ENCODE measurements around the gene CPA2.
A peak's percentile ranks its signal among the peaks of the same experiment; 100 is the strongest.

CPA2 gene

DNA sequence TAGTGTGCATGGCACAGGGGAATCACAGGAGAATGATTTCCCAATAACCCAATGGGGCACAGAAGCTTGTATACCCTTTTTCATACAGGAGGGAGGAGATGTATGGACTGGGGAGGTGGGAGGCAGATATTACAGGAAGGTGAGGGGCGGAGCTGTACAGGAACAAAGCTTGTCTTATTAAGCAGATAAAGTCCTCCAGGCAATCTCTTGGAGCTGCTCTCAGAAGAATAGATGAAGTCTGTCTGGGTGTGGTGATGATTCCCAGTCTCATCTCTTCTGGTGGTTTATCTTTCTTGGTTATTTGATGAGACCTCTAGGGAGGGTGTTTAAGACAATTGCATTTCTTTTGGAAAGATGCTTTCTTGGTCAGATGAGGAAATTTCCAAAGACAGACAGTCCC, 52.9 kb downstream of the CPA2 start:
- ATAC-seq, result no peak

DNA sequence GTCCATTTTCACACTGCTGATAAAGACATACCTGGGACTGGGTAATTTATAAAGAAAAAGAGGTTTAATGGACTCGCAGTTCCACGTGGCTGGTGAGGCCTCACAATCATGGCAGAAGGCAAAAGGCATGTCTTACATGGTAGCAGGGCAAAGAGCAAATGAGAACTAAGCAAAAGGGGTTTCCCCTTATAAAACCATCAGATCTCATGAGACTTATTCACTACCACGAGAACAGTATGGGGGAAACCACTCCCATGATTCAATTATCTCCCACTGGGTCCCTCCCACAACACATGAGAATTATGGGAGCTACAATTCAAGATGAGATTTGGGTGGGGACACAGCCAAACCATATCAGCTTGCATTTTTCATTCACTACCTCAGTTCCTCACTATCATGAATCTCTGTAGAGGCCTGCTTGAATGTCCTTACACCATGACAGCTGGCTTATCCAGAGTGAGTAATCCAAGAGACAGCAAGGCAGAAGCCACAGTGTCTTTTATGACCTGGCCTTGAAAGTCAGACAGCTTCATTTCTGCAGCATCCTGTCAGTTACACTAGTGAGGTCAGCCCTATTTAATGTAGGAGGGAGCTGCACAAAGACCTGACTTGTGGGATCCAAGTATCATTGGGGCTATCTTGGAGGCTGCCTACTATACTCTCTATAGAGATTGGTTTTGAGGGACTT, 55.0 kb downstream of the CPA2 start:
- peak in 1 of 2 donors; percentile 30 for ATAC-seq

DNA sequence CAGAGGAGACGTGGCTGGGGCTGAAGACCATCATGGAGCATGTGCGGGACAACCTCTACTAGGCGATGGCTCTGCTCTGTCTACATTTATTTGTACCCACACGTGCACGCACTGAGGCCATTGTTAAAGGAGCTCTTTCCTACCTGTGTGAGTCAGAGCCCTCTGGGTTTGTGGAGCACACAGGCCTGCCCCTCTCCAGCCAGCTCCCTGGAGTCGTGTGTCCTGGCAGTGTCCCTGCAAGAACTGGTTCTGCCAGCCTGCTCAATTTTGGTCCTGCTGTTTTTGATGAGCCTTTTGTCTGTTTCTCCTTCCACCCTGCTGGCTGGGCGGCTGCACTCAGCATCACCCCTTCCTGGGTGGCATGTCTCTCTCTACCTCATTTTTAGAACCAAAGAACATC, 56.0 kb downstream of the CPA2 start:
- peak in 1 of 2 donors; percentile 10 for ATAC-seq

DNA sequence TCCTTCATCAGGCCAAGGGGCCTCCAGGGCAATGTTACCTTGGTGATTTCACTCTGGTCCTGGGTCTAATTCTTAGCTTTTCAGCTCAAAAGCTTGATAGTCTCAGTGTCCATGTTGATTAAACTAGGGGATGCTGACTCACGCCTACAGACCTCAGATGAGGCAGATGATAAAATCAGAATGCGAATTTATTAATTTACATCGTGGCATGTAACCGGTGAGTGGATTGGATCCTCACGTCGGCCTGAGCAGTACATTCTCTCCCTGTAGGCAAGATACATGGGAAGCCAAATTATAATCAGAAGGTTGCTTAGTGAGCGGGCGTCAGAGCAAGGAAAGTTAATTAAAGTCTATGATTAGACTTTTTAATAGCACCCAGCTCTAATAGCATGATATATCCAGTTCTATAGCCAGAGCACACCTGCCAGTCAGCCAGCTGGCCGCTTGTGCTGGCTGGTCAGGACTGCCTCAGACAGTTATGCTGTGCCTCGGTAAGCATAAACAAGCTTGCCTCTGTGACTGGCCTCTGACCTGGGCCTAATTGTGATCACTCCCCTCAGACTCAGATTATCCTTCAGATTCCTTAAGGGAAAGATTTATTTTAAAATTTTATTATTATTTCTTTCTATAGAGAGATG, 57.8 kb downstream of the CPA2 start:
- no peak for ATAC-seq

DNA sequence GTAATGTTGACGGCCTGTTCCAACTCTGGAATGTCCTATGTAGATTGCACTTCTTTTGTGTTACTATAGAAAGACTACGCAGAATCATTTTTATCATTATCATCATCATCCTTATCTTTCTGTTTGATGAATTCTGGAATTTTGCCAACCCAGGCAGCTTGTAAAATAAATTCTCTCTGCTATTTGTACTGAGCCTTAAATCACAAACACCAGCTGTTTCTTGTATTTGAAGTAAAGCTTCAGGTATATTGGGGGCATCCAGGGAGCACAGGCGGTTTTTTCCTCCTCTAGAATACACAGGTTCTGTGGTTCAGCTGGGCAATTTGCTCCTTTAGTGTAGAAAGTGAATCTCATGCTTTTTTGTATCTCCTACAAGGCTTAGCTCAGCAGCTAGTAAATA, 63.0 kb downstream of the CPA2 start:
- ATAC-seq, result no peak

DNA sequence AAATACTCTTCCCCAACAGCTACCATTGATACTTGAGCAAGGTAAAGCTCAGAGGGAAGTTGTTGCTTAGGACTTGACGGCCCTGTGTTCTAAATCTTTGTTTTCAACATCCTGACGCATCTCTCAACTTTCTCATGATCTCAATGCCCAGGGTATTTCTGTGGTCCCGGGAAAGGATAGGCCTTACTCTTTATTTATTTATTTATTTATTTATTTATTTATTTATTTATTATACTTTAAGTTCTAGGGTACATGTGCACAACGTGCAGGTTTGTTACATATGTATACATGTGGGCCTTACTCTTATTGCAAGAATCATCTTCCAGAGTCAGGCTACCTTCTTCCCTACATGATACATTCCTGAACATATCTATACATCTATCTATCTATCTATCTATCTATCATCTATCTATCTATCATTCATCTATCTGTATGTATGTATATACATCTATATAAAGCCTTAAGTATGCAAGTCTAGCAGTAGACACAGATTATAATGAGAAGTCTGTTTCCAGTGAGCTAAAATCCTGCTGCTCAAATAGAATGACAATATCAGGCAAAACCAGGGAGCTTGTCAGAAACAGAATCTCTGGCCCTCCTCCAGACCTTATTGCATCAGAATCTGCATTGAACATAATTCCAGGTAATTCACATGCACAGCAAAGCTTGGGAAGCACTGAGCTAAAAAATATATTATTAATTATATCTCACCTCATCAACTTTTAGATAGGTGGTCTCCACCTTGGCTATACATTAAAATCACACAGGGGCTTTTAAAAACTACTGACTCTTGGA, 65.8 kb downstream of the CPA2 start:
- no peak for ATAC-seq

DNA sequence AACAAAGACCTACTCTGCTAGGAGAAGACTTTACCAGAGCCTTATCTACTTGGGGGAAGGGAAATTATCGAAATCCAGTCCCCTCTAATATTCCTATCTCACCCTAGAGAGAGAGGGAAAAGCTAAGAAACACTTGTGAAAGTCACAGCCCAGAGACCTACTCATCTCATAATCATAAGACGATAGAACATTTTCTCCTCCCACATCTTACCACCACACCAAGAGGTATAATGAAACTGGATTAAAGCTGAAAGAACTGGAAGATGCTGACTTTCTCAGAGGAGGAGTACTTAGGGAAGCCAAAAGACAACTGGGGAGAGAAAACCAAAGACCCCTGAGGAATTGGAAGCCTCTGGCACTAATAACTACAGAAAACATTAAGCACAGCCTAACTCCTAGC, 67.2 kb downstream of the CPA2 start:
- ATAC-seq, result no peak

DNA sequence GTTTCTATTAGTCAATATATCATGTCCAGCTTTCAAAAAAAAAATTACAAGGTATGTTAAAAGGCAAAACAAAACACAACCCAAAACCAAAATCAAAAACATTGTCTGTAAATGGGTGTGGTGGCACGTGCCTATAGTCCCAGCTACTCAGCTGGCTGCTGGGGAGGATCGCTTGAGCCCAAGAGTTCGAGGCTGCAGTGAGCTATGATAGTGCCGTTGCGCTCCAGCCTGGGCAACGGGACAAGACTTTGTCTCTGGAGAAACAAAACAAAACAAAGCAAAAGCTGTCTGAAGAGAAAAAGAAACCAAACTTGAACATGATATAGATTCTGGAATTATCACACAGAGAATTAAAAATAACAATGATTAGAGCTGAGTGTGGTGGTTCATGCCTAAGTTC, 67.6 kb downstream of the CPA2 start:
- no peak for ATAC-seq

DNA sequence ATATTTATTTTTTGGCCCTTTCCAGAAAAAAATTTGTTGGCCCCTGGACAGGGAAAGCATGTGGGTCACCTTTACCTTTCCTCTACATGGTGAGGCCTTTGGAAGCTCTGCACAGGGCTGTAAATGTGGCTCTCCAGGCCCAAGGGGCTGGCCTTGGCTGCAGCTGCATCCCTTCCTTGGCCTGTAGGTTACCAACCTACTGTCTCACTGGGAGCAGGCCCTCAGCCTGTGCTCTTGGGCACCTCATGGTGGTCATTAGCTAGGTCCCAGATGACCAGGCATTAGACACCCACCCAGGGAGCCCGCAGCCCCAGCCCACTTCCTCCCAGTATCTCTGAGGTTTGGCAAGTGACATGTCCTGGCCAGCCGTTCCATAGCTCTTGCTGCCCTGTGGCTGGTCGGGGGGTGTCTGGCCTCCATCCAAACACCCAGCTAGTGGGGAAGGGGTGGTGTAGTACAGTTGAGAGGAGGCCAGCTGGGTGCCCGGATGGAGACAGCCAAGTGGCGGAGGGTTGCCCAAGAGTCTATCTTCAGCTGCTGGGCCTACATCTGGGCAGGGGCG, 70.8 kb downstream of the CPA2 start:
- no peak for ATAC-seq

DNA sequence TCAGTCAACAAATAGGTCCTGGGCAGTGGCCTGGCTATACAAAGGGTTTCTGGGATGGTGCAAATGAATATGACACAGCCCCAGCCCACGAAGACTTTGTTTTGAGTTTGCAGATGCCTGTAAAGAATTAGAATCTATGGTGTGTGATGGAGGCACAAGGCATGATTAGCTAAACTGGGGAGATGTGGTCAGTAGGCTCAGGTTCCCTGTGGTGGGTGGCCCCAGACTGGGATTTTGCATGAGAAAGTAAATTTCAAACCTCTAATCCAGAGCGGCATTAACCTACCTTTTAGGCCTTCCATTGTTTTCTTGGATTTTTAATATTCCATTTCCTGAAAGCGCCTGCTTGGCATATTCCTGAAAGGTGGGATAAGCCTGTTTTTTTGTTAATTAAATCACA, 71.6 kb downstream of the CPA2 start:
- ATAC-seq, result no peak
